Nucleus accumbens (tissue), 56 donors: Measurements from ENCODE around the gene ARPC4.
"Not testable (repeated sequence)": the region's sequence is repeated elsewhere in the genome, so short reads cannot be mapped to it uniquely, and the experiment has no call there.

Experiments used
- DNase-seq, 56 donors: peaks; one replicate each; lab custom pipeline; 2025; lab: John Stamatoyannopoulos, UW

The ARPC4 gene

DNA sequence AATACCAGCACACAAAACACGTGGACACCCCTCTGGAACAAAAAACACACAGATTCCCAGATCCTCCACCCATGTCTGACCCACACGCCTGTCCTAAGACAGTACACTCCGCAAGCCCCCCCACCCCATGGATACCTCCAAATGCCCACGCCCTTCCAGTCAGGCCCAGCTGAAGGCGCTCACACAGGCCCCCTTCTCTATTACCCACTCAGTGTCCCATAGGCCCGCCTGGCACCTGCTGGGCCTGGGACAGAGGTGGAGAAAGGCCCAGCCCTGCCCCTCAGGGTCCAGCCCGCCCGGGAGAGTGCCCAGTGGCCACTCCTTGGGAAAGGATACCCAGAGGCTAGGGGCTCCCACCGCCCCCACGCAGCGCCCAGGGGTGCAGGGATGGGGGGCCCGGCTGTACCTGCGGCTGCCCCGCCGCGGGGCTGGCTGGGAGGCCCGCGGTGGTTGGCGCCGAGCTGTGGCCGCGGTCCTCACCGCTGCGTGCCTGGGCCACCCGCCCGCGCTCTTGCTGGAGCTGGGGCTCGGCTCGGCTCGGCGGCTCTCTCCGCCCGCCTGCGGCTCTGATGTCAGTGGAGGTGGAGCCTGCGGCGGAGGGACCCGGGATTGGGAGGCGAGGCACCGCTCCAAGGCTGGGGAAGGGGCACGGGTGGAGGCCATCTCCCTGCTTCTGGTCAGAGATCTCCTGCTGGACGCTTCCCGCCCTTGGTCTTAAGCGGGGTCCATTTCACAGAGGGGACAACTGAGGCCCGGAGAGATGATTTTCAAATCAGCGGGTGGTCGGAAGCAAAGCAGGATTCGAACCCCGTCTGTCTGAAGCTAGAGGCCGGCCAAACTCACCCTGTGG, 23.2 kb upstream of the ARPC4 start, which contains the start of gene CAMK1:
TSS of gene CAMK1 (minus strand) at position 522 of the 850 bp plus-strand sequence. CDS start 2,198 bp downstream, outside the sequence.
- peak in 52 of 56 donors; percentile 21 to 87 (median 59) for DNase-seq

DNA sequence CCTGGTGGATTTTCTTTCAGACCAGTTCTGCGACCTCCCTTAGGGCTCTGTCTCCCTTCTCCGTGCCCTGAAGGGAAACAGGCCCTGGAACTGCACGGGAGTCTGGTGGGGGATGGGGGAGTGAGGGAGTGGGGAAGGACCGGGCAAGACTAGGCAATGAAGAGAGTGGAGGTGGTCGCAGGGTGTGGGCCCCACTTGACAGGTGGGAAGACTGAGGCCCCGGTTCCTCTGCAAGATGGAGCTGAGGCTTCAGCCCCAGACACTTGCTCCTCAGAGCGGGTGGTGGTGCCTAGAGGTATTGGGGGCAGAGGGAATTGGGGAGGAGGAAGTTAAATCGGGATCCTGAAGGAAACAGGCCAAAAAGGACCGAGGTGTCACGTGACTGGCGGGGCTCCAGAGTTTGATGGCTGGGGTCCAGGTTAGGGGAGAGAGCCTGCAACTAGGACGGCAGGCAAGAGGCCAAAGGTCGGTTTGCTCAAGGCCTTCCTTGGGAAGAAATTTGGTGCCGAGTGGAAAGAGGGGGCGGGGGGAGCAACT, 22.5 kb upstream of the ARPC4 start:
- DNase-seq = peak in 48 of 56 donors; percentile 17 to 85 (median 50)

- DNase-seq = not testable (repeated sequence)
Observed at GRCh38 chr3:9771007-9771406, 21.9 kb upstream of the ARPC4 start.

DNA sequence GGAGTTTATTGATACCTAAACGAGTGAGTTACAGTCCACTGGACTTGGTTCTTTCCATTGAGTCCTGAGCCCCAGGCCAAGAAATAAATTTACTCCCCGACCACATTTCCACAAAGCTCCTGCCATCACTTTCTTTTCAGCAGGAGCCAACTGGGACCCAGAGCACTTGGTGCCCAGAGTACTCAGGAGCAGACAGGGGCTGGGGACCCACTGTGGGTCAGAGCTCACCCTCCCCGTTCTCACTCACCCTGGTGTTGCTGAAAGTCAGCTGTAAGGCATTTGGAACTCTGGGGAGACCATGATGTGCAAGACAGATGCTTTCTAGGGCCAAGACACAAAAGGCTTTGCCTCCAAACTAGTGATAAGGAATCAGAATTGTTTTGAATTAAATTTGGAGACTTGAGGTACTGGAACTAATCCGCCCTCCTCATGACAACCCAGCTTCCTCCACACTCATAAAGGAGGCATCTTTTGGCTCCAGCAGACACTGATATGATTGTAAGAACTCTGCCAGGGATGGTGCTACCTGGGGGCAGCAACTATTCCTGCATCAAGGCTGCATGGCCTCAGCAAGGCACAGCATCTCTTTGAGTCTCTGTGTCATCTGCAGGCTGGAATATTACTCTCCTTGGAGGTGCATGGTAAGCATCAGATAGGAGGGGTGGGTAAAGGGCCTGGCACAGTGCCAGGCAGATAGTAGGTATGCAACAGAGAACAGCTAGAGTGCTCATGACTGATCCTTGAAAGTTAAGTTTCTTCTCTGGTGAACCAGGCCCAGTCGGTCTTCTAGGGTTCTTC, 15.8 kb upstream of the ARPC4 start:
- peak in 5 of 56 donors; percentile 18 to 41 (median 36) for DNase-seq

DNA sequence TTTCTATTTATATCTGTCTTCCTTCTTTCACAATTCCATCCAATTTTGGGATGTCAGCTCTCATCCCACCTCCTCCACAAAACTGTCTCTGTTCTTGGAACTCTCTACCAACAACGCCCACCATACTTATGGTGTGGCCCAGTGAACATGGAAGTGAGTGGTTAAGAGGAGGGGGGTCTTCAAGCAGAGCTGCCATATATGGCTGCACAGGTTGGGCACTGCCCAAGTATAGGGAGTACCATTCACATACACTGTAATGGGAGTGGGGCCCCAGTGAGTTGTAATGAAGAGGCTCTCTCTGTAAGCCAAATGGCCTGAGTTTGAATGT, 15.2 kb upstream of the ARPC4 start:
- no peak for DNase-seq

DNA sequence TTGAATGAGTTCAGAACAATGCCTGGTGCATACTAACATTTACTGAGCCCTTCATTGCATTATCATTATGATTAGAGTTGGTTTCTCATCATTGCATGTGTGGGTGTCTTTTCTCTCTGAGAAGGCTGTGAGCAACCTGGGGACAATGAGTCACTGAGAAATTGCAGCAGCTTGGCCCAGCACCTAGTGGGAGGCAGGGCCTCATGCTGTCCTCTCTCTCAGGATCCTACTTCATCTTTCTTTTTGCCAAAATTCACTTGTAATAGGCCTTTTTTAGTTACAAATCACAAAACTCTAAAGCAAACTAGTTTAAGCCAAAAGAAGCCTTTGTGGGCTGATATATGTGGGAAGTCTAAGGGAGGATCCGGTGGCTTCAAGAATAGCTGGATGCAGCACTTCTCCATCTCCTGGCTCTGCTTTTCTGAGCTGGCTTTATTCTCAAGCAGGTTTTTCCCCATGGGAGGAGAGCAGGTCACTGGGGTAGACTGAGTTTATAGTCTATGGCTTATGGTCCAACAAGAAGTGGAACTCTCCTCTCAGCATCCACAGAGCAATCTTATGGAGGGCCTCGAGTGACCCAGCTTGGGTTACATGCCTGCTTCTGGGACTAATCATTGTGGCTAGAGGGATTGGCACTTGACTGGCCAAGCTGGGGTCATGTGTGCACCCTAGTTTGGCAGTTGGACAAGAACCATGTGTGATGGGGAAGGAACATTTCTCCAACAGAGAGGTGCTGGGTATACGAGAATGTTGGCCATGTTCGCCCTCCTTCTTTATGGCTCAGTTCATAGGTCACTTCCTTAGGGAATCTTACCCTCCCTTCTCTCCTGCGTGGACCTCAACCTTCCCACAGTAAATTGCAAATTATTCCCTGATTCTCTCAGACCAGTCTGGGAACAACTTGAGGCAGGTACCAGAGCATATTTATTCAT, 14.5 kb upstream of the ARPC4 start:
- DNase-seq = peak in 19 of 56 donors; percentile 8 to 70 (median 30)

- no peak for DNase-seq
Observed at GRCh38 chr3:9779075-9779593, 13.7 kb upstream of the ARPC4 start.

GRCh38 chr3:9779721-9780457, 13.0 kb upstream of the ARPC4 start:
- DNase-seq = peak in 3 of 56 donors; percentile 23 to 35 (median 24)

DNA sequence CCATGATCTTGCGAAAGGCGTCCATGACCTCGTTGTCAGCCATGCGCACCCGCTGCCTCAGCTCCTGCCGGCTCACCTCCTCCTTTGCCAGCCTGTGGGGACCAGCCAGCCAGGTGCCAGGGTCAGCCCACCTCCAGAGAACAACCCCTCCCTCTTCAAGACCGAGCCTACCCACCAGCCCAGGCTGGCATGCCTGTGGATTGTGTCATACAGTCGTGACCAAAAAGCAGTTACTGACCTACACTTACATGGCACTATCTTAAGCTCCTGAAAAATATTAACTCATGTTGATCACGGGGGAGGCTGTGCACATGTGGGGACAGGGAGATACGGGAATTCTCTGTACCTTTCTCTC, 12.4 kb upstream of the ARPC4 start:
- DNase-seq = no peak

DNA sequence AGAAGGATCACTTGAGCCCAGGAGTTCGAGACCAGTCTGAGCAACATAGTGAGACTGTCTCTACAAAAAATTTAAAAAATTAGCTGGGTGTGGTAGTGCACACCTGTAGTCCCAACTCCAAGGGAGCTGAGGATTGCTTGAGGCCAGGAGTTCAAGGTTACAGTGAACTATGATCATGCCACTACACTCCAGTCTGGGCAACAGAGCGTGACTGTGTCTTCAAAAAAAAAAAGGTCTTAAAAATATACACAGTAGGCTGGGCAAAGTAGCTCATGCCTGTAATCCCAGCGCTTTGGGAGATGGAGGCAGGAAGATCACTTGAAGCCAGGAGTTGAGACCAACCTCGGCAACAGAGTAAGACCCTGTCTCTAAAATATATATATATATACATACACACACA, 12.0 kb upstream of the ARPC4 start:
- DNase-seq = no peak

GRCh38 chr3:9781551-9781950, 11.3 kb upstream of the ARPC4 start:
- DNase-seq = no peak

DNA sequence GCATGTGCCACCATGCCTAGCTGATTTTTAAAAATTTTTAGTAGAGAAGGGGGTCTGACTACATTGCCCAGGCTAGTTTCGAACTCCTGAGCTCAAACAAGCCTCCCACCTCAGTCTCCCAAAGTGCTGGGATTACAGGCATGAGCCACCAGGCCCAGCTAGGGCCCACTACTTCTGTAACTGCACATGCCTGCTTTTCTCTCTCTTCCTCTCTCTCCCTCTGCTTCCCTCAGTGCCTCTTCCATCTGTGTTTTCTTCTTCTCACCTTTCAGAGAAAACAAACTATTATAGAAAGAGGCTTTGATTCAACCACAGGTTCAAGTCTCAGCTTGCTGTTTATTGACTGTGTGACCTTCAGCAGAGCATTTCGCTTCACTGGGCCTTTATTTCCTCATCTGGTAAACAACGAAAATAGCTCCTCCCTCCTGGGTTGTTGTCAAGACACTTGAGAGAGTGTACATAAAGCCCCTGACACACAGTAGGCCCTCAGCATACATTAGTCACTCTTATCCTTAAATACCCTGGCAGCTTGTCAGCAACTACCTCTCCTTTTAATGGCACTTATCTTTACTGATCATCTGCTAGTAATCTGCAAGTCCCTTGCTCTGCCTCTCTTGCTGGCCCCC, 10.8 kb upstream of the ARPC4 start:
- no peak for DNase-seq

- DNase-seq = no peak
Observed at GRCh38 chr3:9782770-9783169, 10.1 kb upstream of the ARPC4 start.

DNA sequence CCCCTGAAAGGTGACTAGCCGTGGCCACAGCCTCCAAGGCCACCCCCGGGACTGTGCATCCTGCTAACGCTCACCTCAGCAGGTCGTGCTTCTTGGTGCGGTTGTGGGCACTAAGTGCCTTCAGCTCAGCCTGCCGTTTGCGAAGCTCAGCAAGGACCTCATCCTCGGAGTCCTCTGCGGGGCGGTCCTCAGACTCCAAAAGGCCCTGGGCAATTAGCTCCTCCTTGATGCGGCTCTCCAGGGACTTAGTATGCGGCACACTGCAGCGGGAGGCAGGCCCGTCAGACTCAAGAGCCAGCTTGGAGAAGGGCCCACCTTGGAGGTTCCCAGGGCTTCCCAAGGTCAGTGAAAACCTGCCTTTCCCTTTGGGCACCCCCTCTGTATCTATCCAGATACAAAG, 8.9 kb upstream of the ARPC4 start:
- DNase-seq = peak in 17 of 56 donors; percentile 9 to 73 (median 42)

GRCh38 chr3:9784965-9785364, 7.9 kb upstream of the ARPC4 start:
- no peak for DNase-seq

GRCh38 chr3:9785602-9786001, 7.3 kb upstream of the ARPC4 start:
- no peak for DNase-seq

GRCh38 chr3:9786209-9786739, 6.6 kb upstream of the ARPC4 start:
- no peak for DNase-seq

DNA sequence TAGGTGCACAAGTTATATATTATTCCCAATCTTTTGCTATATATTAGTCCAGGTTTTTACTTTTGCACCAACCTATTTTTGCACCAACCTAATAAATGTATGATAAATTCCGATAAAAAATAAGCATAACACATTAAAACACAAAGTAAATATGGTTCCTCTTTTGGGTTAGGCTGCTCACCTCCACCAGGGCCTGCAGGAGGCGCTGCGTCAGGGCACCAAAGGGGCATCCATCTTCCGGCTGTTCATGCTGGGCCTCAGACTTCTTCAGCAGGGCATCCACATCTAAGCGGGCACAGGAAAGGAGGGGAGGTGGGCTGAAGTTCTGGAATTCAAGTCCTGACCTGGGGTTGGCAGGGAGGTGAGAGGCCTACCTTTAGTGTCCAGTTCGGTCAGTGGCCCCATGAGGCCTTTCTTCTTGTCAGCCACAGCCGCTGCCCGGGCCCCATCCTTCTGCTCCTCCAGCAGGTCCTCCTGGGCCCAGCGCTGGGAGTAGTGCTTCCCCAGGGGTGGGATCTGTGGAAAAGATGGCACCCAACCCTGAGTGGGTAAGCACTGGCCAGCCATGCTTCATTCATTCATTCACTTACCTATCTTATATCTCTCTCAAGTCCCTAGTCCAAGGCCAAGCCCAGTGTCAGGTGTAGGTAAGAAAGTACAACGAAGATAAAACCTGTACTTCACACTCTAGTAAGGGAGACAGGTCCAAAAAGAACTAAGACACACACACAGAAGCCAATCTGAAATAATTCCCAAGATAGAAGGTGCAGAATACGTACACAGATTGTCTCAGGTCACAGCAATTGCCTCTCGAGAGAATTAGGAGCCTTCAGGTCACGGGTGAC, 5.8 kb upstream of the ARPC4 start:
- no peak for DNase-seq
